Lower leg skin (tissue), 3 donors: ENCODE results near the gene TMEM218.

Experiments
- CTCF ChIP-seq, 3 donors: fragments of 450-650 bp; IDR thresholded peaks; one replicate each; pipeline ENCODE4 v1.5.1; 2016; ENCODE audit warnings: antibody characterized with exemption in 3 of 3, mild to moderate bottlenecking in 3 of 3, moderate library complexity in 2 of 3
- POLR2A ChIP-seq, 2 donors: fragments of 450-650 bp; IDR thresholded peaks; one replicate each; pipeline ENCODE4 v1.6.1; 2016 to 2017; ENCODE audit warnings: antibody characterized with exemption in 2 of 2, mild to moderate bottlenecking in 1 of 2, moderate library complexity in 1 of 2

- TF ChIP-seq POLR2A (IDR thresholded peaks at IDR 0.05): no peak
- TF ChIP-seq CTCF (IDR thresholded peaks at IDR 0.05): no peak
Measured at GRCh38 chr11:125070699-125071254, 40.6 kb downstream of the TMEM218 start.
